ENCODE data around the gene KCNJ12.

DNA sequence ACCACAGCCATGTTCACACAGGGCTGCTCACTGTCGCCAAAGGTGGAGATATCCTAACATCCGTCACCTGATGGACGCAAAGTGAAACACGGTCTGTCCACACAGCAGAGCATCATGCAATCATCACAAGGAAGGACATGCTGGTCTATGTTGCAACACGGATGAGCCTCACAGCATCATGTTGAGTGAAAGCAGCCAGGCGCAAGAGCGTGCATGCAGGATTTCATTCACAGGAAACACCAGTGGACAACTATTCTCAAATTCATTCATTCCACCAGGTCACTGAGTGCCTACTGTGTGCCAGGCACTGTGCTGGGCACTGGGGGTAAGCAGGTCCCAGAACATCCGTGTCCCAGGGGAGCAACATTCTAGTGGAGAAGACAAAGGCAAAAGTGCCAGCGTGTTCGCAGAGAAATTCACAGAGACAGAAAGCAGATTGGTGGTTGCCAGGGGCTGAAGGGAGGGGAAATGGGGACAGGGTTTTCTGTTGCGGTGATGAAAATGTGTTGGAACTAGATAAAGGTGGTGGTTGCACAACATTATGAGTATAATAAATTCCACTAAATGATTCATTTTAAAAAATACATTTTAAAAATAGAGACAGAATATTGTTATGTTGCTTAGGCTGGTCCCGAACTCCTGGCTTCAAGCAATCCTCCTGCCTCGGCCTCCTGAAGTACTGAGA lies 22.7 kb upstream of the KCNJ12 start:
- TF ChIP-seq, protein P1, sequence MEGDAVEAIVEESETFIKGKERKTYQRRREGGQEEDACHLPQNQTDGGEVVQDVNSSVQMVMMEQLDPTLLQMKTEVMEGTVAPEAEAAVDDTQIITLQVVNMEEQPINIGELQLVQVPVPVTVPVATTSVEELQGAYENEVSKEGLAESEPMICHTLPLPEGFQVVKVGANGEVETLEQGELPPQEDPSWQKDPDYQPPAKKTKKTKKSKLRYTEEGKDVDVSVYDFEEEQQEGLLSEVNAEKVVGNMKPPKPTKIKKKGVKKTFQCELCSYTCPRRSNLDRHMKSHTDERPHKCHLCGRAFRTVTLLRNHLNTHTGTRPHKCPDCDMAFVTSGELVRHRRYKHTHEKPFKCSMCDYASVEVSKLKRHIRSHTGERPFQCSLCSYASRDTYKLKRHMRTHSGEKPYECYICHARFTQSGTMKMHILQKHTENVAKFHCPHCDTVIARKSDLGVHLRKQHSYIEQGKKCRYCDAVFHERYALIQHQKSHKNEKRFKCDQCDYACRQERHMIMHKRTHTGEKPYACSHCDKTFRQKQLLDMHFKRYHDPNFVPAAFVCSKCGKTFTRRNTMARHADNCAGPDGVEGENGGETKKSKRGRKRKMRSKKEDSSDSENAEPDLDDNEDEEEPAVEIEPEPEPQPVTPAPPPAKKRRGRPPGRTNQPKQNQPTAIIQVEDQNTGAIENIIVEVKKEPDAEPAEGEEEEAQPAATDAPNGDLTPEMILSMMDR (IDR thresholded peaks at IDR 0.05; ENCODE audit: borderline replicate concordance, extremely low read depth, low read length, poor library complexity, severe bottlenecking), result no peak
- no peak for TF ChIP-seq EZH2 (IDR thresholded peaks at IDR 0.05; ENCODE audit: borderline replicate concordance, low read depth, low read length, severe bottlenecking)
